NCI-H510A treated with DMSO at 0.1 percent for 48 hours (cell line): ENCODE data around the gene TBP.
A peak's percentile ranks its signal among the peaks of the same experiment; 100 is the strongest.

Experiments used
- DNase-seq: peaks from one replicate; lab custom pipeline; 2025; lab: John Stamatoyannopoulos, UW

Gene TBP

DNA sequence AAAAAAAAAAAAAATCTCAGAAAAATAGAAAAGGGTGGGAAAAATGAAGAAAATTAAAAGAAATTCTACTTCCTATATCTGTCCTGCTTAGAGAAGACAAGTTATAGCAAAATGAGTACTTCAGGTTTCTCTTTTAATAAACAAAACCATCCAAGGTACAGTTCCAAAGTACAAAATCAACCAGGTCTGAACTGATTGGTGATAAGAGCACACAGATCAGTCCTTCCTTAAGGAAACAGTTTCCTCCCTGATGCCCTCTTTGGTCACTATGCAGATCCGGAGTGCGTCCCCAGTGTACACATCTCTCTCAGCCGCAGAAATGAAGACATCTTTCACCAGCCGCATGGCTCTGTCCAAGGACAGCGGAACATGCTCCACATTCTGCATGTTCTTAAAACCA is 19.2 kb upstream of the TBP start:
- DNase-seq = no peak

- DNase-seq = no peak
Measured at GRCh38 chr6:170536671-170537070, 17.5 kb upstream of the TBP start.

GRCh38 chr6:170537329-170537728 is 16.8 kb upstream of the TBP start:
- no peak for DNase-seq

DNA sequence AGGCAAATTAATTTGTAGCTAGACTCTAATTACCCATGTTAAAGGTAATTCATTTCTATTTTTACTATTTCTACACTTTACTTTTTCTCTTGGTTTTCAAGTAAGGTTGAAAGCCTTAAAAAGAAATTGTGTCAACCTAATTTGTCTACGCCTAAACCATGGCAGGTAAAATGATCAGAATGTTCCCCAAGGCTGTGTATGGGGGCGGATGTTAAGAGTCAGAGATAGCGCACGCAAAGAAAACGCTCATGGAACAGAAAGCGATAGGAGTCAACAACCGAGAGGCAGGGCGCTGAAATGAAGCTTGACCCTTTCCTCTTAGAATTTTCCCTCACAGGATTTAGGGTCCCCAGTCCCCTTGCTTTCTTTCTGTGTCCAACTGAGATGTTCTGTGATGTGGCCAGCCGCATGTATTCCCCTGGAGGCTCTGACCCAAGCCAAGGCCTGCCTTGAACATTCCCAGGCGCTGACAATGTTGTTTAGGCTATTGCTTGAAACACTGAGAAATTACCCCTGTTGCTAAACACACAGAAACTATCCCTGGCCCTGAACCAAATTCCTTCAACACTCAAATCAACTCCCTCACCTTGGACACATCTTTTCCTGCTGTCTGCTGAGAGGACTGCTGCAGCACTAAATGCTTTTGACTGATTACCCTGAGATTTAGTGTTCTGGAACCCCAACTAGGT is 12.0 kb upstream of the TBP start:
- no peak for DNase-seq

DNA sequence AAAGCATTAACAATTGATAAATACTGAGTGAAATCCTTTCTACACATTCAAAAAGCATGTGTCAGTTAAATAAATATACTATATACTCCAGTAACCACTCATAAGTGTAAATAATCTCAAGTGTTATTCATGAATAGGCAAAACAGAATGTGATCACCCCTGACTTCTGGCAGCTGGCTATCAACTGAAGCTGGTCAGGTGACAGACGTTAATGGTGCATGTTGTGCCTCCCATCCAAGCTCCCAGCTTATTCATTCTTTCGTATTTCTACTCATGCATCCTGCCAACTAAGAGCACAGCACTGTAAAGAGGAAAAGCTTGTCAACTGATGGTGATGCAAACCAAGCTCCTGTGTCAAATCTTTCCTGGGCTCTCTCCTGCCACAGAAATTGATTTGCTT is 8.8 kb upstream of the TBP start:
- DNase-seq = peak; percentile 89

GRCh38 chr6:170552765-170553533 is 1.2 kb upstream of the TBP start, which contains the start of gene PSMB1:
PSMB1 (minus strand) TSS chr6:170553307; CDS start chr6:170553242, 65 bp downstream.
- peak; percentile 72 for DNase-seq

DNA sequence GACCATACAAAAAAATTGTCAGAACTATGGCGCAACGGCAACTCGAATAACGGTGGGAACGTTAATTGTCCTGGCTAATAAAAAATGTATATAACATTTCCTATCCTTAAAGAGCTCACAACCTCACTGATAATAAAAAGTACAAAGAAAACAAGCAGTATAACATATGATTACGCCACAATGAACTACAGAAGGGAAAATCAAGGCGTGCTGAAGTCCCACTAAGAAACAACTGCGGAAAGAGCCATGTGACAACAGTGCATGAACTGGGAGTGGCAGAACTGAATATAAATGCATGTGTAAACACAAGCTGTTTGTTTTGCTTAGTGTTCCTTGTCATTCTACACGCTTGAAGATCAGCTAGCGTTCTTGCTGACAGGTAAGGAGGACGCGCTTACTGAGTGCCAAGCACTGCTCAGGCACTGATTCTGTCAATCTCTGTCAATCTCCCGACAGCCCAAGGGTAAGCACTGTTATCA is 596 bp upstream of the TBP start:
- peak; percentile 67 for DNase-seq

- no peak for DNase-seq
Measured at GRCh38 chr6:170554796-170555137, 598 bp downstream of the TBP start.

GRCh38 chr6:170555305-170555704 is 1.1 kb downstream of the TBP start:
- DNase-seq = no peak

DNA sequence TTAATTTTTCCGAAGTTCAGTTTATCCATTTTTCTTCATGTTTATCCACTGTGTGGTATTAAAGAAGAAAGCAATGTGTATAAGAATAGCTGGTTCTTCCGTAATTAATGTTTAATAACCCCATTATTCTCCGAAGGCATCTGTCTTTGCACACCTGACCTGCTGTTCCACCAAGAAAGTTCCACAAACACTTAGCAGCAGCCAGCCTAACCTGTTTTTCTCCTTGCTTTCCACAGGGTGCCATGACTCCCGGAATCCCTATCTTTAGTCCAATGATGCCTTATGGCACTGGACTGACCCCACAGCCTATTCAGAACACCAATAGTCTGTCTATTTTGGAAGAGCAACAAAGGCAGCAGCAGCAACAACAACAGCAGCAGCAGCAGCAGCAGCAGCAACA is 7.4 kb downstream of the TBP start:
- no peak for DNase-seq

DNA sequence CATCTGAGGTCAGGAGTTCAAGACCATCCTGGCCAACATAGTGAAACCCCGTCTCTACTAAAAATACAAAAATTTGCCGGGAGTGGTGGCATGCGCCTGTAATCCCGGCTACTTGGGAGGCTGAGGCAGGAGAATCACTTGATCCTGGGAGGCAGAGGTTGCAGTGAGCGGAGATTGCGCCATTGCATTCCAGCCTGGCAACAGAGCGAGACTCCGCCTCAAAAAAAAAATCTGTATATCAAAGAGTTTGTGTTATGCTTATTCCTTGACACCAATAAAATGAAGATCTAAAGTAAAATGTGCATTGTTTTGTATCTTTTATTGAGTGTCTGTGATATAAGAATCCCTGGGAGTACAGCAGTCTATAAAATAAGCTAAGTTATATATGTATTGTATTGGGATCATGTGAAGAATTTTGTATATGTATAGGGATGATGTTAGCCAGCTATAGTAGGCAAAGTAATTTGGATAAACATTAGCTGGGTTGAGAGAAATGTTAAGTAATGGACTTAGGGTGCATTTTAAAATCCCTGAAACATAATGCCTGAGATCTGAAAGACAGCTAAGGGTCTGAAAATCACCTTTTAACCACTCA is 10.9 kb downstream of the TBP start:
- no peak for DNase-seq

GRCh38 chr6:170572704-170573466 is 18.7 kb downstream of the TBP start:
- no peak for DNase-seq

DNA sequence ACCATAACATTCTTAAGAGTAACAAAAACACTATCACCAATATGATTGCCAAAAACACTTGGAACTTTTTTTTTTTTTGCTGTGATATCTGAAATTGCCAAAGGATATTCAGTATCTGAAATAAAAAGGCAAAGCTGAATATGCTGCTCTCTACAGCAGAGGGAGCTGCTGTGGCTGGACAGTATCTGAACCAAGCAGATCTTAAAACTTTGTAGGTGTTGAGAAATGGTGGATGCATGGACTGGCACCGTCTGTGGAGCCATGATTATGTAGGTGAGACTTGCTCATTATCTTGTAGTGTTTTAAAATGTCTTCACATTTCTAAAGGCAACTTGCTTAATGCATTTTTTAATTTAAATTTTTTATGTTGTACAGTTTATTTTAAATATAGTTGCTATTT is 21.1 kb downstream of the TBP start:
- no peak for DNase-seq

DNA sequence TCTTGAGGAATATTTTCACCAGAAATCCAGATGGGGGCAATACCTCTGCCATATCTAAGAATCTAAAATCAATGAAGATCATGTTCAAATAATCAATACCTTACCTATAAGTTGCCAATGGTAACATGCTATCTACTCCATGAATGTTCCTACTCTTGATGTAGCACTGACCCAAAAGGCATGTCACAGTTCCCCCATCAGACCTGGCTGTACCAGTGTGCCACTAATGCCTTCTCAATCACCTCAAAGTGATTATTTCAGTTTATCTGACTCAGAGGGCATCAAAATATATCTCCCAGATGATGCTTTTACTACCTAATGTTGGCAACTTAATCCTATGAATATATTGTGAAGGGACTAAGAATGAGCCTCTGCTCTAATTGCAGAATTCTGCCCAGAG is 24.7 kb downstream of the TBP start:
- no peak for DNase-seq

DNA sequence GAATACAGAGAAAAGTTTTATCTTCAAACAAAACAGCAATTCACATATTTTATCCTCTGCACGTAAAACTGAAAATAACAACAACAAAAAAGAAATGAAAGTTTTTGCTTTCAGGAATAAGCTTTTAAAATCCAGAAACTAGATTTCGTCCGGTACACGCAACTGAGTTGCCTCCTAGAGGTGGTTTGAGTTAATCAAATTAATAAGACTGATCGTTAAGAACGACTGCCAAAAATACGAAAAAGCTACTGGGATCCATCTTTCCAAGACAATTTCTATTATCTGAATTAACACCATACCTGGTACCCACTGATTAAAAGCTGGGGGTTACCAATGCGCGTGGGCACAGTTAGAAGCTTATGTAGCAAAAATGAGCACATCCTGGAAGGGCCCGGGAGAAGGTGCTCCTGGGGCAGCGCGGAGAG is 29.6 kb downstream of the TBP start:
- no peak for DNase-seq

DNA sequence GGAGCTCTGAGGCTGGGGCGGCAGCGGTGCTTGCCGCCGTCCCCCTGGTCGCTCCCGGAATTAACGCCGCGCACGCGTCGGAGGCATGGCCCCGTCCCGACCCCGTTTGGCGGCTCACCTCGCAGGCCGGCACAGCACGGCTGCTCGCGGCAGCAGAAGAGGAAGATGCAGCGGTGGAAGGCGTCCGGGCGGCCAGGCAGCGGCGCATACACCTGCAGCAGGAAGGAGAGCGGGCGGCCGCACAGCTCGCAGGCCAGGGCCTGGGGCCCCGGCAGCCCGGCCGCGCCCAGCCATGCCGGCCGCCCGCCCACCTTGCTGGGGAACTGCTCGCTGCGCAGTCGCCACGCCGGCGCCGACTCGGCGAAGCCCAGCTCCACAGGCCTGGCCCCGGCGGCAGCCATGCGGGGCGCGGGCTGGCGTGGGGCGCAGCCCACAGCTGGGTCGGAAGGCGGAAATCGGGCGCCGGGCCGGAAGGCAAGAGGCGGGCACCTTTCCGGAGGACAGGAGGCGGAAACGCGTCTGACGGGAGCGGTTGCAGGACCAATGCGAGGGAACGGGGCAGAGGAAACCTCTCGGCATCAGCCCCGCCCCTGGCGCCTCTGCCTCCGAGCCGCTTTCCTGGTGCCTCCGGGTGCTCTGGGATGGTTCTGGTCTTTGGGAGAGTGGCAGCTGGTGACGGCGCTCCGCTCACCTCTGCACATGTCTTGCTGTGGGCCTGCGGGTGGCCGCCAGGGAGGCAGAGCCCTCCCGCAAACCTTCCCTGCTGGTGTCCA is 30.2 kb downstream of the TBP start, which contains the start of gene PDCD2:
TSS of gene PDCD2 (minus strand) at position 457 of the 773 bp plus-strand sequence. CDS start at position 401, 56 bp downstream.
- peak; percentile 74 for DNase-seq

- peak; percentile 37 for DNase-seq
Measured at GRCh38 chr6:170584954-170585498, 30.9 kb downstream of the TBP start.

GRCh38 chr6:170590725-170591124 is 36.6 kb downstream of the TBP start:
- no peak for DNase-seq

GRCh38 chr6:170596426-170596825 is 42.3 kb downstream of the TBP start:
- DNase-seq = no peak

- DNase-seq = no peak
Measured at GRCh38 chr6:170597278-170597677, 43.1 kb downstream of the TBP start.
